EH (cell line): ENCODE data around the gene MEIS1.

Source experiments
- DNase-seq: peaks from one replicate; pipeline ENCODE4 v3.0.0-alpha.2; 2015; ENCODE audit warnings: low read depth

Gene MEIS1

DNA sequence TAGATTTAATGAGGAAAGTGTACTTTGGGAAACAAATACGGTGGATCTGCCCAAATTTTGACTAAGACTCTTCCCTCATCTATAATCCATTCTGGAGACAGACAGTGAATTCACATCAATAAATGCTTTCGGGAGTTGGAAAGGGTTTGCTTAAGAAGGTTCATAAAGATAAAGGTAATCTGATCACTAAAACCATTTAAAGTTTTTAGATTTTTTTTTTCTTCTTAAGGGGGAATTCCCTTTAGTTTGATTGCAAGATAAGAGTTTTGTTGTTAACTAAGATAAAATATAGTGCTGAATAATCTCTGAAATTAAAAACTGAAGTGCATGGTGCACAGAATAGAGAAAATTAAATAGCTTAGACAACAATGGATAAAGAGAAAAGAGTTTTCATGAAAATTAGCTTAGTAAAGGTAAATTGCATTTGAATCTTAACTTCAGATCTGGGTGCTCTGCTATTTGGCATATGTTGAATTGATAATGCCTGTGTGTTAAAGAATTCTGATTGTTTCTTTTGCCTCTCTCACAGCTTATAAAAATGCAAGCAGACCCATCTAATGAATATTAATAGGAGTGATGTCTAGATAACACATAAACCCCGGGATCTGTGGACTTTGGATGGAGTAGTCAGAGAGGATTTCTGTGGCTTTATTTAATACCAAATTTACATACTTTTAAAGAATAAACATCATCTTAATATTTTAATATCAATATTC lies 100.8 kb downstream of the MEIS1 start:
- DNase-seq, result no peak

DNA sequence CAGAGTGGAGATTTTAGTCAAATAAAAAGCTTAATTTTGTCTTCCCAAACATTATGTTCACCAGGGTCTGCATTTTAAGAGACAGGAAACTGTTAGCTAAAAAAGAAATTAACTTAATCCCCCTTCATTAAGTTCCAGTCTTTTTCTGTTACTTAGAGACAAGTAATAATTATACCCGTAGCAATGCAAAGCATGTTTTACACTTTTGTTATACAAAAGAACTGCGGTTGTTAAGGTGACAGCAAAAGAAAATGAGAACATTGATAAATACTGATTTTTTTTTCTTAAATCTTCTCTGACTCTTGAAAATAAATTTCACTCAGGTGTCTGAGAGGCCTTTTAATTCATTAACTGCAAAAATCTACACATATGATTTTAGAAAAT lies 101.4 kb downstream of the MEIS1 start:
- no peak for DNase-seq

DNA sequence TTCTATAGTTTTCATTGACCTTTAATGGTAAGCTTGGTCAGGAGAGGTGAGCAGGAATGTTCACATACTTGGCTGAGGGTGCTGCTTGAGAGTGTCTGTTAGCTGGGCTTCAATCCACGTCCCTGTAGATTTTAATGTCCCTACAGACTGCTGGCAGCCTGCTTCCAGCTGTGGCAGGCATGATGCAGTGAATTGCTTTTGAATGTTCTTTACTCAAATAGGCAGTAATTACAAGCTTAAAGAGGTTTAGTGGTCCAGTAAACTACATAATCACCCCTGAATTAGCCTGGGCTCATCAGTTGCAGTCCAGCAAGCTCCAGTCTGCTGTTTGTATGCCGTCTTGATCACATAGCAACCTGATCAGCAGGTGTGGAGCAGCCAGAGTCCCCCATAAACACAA lies 102.1 kb downstream of the MEIS1 start:
- peak; percentile 46 for DNase-seq

DNA sequence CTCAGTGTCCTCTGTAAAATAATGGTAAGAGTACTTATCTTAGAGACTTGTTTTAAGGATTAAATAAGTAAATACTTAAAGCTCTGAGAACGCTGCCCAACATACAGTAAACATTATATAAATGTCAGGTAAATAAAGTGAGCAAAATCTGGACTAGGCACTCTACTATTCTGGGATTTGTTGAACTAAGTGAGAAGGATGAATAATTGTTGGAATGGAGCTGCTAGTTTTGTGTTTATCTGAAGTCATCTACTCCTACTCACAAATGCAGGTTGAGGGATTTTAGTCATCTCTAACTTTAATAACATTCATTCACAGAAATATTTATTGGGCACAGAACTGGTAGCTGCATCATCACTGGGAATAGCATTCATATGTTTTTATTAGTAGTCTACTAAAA lies 103.4 kb downstream of the MEIS1 start:
- DNase-seq, result peak; percentile 52

DNA sequence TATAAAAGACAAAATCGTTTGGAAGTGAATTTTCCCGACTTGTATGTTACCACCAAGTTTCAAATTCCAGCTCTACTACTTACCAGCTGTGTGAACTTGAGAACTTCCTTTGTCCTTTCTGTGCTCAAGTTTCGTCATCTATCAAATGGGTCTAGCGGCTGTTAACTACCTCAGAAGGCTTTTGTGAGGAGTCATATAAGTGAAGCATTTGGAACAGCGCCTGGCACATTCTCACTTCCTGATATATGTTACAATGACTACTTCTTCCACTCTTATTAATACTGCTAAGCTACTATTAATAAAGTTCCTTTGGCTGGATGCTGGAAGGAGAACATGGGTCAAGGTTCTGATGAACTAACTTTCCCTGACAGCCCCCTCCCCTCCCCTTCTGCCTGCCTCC lies 104.5 kb downstream of the MEIS1 start:
- peak; percentile 72 for DNase-seq

DNA sequence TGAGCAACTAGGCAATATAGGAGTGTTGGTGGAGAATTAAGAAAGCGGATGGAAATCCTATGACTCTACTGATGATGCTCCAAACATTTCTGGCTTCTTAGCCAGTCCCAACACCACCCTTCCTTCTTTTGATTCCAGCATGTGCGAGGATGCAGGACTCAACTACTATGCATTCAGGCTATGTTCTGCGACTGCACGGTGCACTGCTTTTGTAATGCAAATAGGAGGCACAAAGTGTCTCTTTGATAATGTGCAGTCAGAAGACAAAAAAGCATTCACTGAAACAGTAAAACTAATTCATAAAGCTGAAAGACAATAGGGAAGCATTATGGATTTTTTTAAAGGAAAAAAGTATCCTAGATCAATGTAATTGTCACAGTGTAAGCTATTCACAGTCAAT lies 106.7 kb downstream of the MEIS1 start:
- DNase-seq, result no peak

DNA sequence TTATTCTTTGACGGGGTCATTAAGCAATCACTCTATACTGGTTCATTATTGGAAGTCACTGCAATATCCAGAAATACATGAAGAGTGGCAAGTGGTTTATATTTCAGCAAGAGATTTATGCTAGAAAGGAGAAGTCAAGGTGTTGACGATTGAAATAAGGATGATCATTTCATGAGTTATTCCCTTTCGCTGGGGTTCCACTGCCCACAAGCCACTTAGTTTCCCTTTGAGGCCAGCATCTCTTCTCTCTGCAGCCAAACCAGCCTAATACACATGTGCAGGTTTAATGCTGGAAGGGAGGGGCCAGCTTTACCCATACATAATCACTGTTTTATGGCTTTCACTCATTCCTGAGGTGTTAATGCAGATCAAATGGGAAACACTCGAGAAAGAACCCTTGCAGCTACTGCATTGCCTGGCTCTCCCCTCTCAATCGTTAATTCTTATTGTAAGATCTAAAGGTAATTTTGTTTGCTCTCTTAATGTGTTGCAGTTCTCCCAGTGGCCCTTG lies 108.4 kb downstream of the MEIS1 start:
- no peak for DNase-seq

DNA sequence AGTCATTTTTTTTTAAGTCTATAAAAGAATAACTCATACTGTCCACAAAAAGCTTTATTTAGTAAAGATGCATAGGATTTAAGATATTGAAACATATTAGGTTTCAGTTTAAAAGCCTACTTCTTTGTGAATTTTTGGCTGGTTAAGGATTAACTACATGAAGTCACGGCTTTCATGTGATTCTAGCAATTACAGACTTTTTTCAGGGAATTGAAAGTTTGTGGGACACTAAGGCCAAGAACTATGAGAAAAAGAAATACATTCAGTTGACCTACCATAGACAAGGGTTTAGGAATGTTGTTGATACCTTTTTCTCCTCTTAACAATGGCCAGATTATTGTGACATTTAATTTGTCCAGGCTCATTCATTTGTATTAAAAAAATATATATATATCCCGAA lies 109.3 kb downstream of the MEIS1 start:
- no peak for DNase-seq

DNA sequence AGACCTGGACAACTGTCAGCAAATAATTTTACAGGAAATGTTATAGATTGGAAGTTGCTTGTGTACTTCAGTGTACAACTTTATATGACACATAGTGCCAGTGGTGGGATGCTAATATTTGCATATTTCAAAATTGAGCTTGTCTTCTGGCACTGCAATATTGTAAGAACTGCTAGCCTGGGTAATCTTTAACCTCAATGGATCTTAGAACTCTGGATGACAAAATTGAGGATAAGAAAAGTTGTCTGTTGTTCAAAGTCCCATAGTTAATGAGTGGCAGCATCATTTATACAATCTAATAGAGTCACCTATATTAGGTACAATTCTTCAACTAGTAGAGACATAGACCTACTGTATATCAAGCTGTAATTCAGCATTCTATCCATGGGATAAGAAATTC lies 110.3 kb downstream of the MEIS1 start:
- no peak for DNase-seq

DNA sequence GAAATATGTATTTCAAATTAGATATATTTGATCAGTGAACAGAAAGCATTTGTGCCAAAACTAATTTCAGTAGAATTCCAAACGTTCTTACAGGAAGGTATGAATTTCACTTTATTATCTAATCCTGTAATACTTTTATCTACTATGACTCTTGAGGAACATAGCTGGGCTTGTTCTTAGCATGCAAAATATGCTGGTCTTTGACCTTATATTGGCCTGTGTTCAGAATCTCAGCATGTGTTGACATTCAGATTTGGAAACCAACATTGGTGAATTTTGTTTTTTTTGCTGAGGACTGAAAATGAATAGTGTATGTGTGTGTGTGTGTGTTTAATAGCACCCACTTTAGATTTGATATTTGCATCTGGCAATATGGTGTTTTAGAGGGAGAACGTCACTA lies 112.2 kb downstream of the MEIS1 start:
- DNase-seq, result peak; percentile 21

DNA sequence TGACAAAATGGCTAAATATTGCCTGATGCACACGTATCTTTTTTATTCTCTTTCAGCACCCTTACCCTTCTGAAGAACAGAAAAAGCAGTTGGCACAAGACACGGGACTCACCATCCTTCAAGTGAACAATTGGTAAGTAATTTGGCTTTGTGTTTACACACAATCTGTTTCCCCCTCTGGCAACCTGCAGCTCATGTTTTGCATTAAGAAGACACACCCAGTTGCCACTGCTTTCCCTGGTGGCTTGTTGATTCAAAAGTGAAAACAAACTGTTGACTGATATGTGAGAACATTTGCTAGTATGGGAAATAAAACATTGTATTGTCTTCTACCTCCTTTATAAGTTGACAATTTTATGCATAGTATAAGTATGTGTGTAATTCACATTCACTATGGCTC lies 113.0 kb downstream of the MEIS1 start:
- no peak for DNase-seq

DNA sequence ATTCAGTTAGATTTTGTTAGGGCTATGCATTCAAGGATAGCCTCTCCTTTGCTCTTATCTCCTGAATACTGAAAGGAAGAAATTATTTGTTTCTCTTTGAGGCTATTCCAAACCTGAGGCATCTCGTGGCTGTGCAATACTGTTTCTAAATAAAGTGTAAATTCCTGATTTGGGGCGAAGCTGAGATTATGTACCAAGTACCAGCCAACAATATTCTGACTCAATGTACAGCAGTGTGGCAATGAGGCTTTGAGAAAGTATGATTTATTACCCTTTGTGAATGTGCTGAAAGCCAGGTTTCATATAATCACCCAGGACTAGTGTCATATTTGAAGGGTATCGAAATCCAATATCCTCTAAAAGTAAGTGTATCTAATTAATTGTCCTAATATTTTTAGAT lies 113.5 kb downstream of the MEIS1 start:
- DNase-seq, result no peak

DNA sequence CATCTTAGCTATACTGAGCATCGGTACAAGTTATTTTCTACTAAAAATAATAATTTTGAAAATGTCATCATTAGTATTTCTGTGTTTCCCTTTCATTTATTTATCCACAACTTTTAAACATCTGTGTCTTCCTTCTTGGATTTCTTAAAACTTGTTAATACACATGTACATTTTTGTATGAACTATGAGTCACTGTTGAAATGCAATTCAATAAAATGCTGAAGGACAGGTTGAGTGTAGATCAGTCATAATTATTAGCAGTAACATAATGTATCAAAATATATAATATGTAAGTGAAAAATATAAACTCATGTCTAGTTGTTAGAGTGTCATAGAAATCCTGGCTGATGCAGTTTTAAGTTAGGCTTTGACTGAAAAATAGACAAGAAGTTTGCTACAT lies 115.9 kb downstream of the MEIS1 start:
- no peak for DNase-seq

DNA sequence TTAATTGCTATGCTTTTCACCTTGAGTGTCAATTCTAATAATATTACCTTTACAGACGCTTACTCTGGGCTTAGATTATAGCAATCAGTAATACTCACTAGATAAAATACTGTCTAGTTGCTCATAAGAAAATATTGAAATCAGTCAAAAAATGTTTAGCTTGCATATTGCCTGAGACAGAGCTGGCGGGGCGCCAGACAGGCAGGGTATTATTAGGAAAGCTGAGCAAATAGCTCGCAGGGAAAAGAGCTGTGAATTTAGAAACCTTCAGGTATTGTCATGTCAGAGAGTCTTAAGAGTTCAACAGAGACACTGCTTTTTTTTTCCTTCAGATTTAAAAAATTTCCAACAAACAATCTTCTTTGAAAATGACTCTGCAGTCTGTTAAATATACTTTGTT lies 118.4 kb downstream of the MEIS1 start:
- no peak for DNase-seq

DNA sequence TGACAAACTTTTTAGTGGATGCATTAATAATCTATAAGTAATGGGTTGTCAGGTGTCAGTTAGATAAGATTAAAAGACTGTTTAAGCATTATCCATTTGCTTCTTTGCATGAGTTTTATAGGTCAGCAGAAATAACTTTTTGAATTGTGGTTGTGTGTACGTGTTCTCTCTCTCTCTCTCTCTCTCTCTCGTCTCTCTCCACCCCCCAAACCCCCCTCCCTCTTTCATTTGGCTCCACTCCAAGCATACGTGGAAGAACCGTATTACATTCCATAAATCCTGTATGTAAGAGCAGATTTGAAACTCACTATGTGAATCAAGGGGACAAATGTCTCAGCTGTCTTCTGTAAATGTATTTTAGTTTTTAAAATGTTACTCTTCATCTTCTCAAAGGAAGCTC lies 120.2 kb downstream of the MEIS1 start:
- DNase-seq, result no peak

DNA sequence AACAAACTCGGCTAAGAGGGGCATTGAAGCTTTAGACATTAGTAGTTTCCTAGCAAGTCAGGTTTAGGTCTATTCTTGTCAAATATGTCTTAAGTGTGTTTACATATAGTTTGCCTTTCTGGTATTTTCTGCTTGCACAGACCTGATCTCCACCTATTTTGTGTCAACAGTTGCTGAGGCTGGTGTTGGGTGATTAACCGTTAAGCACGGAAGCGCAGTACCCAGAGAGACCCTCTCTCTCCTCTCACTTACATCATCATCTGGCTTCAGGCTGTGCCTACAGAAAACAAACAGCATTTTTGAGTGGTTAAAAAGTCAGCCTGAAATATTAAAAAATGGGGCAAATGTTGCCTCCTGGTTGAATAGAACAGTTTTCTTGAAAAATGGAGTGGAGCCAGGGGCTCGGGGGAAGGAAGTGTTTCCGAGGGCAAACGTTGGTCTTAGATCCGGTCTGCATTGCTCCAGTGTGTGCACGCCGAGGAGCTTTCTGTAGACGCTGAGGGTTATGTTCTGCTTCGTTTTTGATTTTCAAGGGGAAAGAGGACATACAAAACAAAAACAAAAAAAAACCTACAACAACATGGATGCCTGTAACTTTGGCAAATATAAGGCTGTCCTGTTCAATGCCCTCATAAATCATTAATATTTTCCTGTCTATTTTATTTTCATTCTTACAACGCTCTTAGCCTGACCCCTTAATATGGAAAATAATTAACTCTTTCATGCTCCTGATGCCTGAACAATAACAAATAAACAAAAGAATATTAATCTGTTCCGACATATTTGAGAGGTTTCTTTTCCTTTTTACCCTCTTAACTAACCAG lies 120.8 kb downstream of the MEIS1 start:
- DNase-seq, result no peak

DNA sequence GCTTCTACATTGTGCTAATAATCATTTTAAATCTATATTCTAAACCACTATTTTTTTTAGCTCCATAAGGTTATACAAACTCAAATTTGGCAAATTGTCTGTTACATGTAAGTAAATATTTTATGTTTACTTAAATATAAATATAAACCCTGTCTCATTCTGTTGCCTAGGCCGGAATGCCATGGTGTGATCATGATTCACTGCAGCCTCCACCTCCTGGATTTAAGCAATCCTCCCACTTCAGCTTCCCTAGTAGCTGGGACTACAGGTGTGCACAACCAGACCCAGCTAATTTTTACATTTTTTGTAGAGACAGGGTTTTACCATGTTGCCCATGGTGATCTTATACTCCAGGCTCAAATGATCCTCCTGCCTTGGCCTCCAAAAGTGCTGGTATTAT lies 124.7 kb downstream of the MEIS1 start:
- DNase-seq, result no peak

DNA sequence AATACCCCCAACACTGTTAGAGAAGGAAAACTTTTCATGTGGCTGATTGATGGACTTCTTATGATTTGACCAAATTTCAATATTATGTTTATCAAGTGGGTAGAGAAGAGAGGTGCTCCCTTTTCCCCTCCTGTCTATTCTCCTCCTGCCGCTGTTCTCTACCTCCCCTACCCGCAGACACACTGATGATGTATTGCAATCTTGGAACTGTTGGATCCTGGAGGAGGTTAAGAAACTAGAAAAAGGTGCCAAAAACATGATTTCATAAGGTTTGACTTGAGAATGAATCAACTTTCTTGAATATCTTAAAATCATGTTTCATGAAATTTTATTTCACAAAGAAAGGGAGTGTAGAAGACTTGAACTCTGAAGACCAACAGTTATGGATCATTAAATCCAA lies 125.8 kb downstream of the MEIS1 start:
- DNase-seq, result no peak

DNA sequence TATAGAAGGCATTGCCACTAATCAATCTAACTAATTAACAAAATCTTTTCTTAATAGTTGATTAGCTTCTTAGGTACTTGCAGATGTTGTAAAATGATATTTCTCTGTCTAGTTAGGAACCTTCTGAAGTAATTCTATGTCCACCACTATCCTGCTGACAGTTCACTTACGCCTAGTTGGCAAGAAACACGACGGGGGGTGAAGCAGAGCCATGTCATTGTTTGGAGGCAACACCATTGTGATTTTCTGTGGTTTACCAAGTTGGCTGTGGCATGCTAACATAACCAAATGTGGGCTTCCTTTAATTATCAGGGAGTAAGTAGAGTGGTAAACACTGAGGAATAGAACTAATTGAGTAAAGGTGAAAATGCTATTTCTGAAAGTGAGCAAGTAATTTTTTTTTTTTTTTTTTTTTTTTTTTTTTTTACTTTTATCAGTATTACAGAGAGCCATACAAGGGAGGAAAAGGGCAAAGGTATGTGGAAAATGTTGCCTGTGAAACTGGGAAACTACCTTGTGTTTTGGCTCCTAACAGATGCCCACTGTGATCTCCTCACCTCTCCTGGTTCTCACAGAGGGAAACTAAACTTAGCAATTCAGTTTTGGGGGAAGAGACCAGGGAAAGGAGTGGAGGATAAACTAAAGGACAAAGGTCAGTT lies 126.8 kb downstream of the MEIS1 start:
- peak; percentile 27 for DNase-seq

DNA sequence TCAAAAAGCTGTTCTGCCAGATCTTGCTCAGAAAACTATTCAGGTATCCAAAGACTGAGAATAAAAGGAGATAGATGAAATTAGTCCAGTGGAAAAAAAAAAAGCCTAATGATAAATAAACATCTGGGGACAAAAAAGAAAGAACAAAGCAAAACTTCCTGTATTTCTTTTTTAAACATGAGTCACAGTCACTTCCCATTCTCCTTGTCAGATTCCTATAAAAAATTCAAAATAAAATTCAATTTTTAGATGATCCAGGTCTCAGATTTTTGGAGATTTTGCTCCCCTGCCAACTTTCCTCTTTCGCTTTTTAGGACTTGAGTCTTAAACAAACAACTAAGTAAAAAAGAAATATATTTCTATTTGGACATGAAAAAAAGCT lies 127.4 kb downstream of the MEIS1 start:
- no peak for DNase-seq

DNA sequence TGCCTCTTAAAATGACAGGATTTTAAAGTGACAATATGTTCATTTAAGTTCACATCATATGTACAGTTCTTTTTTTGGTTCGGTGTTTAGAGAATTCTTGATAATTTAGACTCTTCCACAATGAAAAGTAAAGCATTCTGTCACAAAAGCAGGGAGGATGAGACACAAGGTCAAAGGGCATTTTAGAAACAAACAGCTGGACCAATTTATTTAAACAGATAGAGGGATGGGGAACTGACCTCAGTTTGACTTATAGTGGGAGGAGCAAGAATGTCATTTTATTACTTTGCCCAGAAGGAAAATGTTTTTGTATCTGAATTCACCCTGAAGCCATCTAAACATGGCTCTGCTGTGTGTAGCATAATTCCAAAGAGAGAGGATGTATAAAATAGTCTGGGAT lies 128.5 kb downstream of the MEIS1 start:
- peak; percentile 43 for DNase-seq

DNA sequence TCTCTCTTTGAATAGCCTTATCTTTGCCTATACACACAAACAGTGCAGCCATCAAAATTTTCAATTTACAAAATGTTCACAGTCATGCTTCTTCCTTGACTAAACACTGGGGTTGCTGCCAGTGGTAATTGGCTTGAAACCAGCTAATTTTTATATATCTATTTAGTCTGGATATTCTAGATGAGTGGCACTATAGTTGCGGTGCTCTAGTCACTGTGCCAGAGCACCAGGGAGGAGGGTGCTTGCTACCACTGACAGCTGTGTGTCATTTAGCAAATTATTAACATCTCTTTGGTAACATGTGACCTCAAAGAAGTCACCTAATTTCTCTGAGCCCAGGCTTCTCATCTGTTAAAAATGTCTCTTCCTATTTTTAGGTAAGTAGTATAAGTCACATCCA lies 130.4 kb downstream of the MEIS1 start:
- peak; percentile 57 for DNase-seq
